Vagina (tissue), 2 donors: Measurements from ENCODE around the gene C12orf42.

Experiments used
- POLR2A ChIP-seq, 2 donors: fragments of 450-650 bp; IDR thresholded peaks; one replicate each; pipeline ENCODE4 v1.6.1; 2017; ENCODE audit warnings: antibody characterized with exemption in 2 of 2, mild to moderate bottlenecking in 2 of 2, moderate library complexity in 2 of 2
- POLR2AphosphoS5 ChIP-seq, 2 donors: sonication (generic); formaldehyde crosslinking; IDR thresholded peaks; one replicate each; pipeline ENCODE4 v1.9.0; 2017; ENCODE audit warnings: antibody characterized with exemption in 2 of 2, mild to moderate bottlenecking in 2 of 2, low read depth in 1 of 2; ENCODE audit not compliant: insufficient read depth in 1 of 2
- TF ChIP-seq, protein P1 (sequence below), 3 experiments: fragments of 450-650 bp in 2 of 3; fragments of 200-600 bp in 1 of 3; sonication (generic) in 1 of 3; IDR thresholded peaks; one replicate each; pipeline ENCODE4 v1.5.1; 2017 to 2019; ENCODE audit warnings: antibody characterized with exemption in 3 of 3, mild to moderate bottlenecking in 2 of 3, moderate library complexity in 2 of 3

- TF ChIP-seq, protein P1, sequence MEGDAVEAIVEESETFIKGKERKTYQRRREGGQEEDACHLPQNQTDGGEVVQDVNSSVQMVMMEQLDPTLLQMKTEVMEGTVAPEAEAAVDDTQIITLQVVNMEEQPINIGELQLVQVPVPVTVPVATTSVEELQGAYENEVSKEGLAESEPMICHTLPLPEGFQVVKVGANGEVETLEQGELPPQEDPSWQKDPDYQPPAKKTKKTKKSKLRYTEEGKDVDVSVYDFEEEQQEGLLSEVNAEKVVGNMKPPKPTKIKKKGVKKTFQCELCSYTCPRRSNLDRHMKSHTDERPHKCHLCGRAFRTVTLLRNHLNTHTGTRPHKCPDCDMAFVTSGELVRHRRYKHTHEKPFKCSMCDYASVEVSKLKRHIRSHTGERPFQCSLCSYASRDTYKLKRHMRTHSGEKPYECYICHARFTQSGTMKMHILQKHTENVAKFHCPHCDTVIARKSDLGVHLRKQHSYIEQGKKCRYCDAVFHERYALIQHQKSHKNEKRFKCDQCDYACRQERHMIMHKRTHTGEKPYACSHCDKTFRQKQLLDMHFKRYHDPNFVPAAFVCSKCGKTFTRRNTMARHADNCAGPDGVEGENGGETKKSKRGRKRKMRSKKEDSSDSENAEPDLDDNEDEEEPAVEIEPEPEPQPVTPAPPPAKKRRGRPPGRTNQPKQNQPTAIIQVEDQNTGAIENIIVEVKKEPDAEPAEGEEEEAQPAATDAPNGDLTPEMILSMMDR (IDR thresholded peaks at IDR 0.05): no peak
- TF ChIP-seq POLR2A (IDR thresholded peaks at IDR 0.05) (no peak), POLR2AphosphoS5 (IDR thresholded peaks at IDR 0.05; ENCODE audit: insufficient read depth in 1 of 2, low read depth in 1 of 2) (no peak)
Measured at GRCh38 chr12:103353913-103354312, 141.9 kb downstream of the C12orf42 start.
